HCT116 (cell line): ENCODE data around the gene PPP1R12C. TPM values are rescaled to one million over a fixed set of nuclear protein-coding genes. Genes with fewer than 3 reads are reported as not detected.

ENCODE experiments used
- ATAC-seq: fragments of 200-7000 bp; cut with Tn5 transposase; 2 replicates; pipeline ENCODE4 v1.9.1; 2020; ENCODE audit warnings: mild to moderate bottlenecking, moderate library complexity
- BruUV-seq: library from RNA; stranded (reverse); fragments of 400-500 nt; replicated peaks from 2 replicates; lab custom pipeline; 2021; lab: Mats Ljungman, UMichigan
- CTCF ChIA-PET: fragments of 300-600 bp; sonication (Branson Sonifier 250); formaldehyde crosslinking; loops from one replicate; lab custom pipeline; 2021; ENCODE audit warnings: antibody characterized with exemption; lab: Charles Lee
- POLR2A ChIA-PET: fragments of 300-600, 350-600 bp; sonication (Branson Sonifier 250); formaldehyde crosslinking; loops from one replicate; lab custom pipeline; 2021; ENCODE audit warnings: antibody characterized with exemption; lab: Charles Lee
- RAD21 ChIA-PET, 2 experiments: fragments of 300-600 bp; sonication (Branson Sonifier 250); formaldehyde crosslinking; loops; one replicate each; lab custom pipeline; 2023; ENCODE audit warnings: low total read pairs in 2 of 2; ENCODE audit not compliant: uncharacterized antibody in 2 of 2, unreplicated experiment in 2 of 2, low non-redundant PET in 1 of 2; lab: Charles Lee
- DNase-seq: peaks from one replicate; pipeline ENCODE4 v3.0.0-alpha.2; 2010; ENCODE audit warnings: low read depth, low spot score
- H2AFZ ChIP-seq: fragments of 200-600 bp; shearing (Covaris generic), sonication (generic); 2 replicates; pipeline ENCODE4 v1.6.1; 2017; ENCODE audit warnings: low read depth, mixed run types, mixed read lengths, antibody characterized with exemption, low read length; ENCODE audit not compliant: poor library complexity, severe bottlenecking
- H3K27ac ChIP-seq: 2 replicates; pipeline ENCODE4 v1.5.1; 2012; ENCODE audit warnings: low read depth, low read length
- H3K27me3 ChIP-seq: fragments of 200-600 bp; sonication (generic); 2 replicates; pipeline ENCODE4 v1.6.1; 2016; ENCODE audit warnings: mixed run types, low read length, mixed read lengths; ENCODE audit not compliant: insufficient read depth
- H3K36me3 ChIP-seq, 2 experiments: fragments of 200-500 bp in 1 of 2; fragments of 200-600 bp in 1 of 2; sonication (Bioruptor generic) in 1 of 2; sonication (generic) in 1 of 2; 2 replicates each; pipeline versions ENCODE4 v1.5.1 to v1.6.1; 2014 to 2016; ENCODE audit warnings: low read length in 2 of 2, inconsistent platforms in 1 of 2, mixed read lengths in 1 of 2, mixed run types in 1 of 2; ENCODE audit not compliant: insufficient read depth in 2 of 2, control insufficient read depth in 1 of 2
- H3K4me1 ChIP-seq, 2 experiments: fragments of 200-600 bp in 1 of 2; sonication (generic) in 1 of 2; 2 replicates each; pipeline versions ENCODE4 v1.5.1 to v1.6.1; 2012 to 2017; ENCODE audit warnings: low read length in 2 of 2, inconsistent platforms in 1 of 2, mild to moderate bottlenecking in 1 of 2, mixed read lengths in 1 of 2, mixed run types in 1 of 2, moderate library complexity in 1 of 2; ENCODE audit not compliant: insufficient read depth in 2 of 2, control insufficient read depth in 1 of 2
- H3K4me2 ChIP-seq: fragments of 200-600 bp; sonication (generic); 2 replicates; pipeline ENCODE4 v1.6.1; 2017; ENCODE audit warnings: mixed run types, low read length, mixed read lengths
- H3K4me3 ChIP-seq, 2 experiments: fragments of 200-600 bp in 1 of 2; sonication (generic) in 1 of 2; replicated peaks in 1 of 2; 2 replicates each; pipeline ENCODE4 v1.5.1; 2011 to 2016; ENCODE audit warnings: low read length in 2 of 2, control low read depth in 1 of 2, low read depth in 1 of 2, mild to moderate bottlenecking in 1 of 2, mixed read lengths in 1 of 2, mixed run types in 1 of 2
- H3K79me2 ChIP-seq: fragments of 200-600 bp; sonication (generic); 2 replicates; pipeline ENCODE4 v1.6.1; 2017; ENCODE audit warnings: mild to moderate bottlenecking, mixed run types, low read length, moderate library complexity, mixed read lengths; ENCODE audit not compliant: insufficient read depth
- H3K9ac ChIP-seq: fragments of 200-600 bp; sonication (generic); 2 replicates; pipeline ENCODE4 v1.6.1; 2016; ENCODE audit warnings: low read length, mixed read lengths
- H3K9me2 ChIP-seq: fragments of 200-600 bp; sonication (generic), shearing (Covaris generic); 2 replicates; pipeline ENCODE4 v1.6.1; 2017; ENCODE audit warnings: mixed run types, mild to moderate bottlenecking, moderate library complexity; ENCODE audit not compliant: insufficient read depth
- H3K9me3 ChIP-seq, 2 experiments: fragments of 200-500 bp in 1 of 2; fragments of 200-600 bp in 1 of 2; sonication (Bioruptor generic) in 1 of 2; sonication (generic) in 1 of 2; 2 replicates each; pipeline ENCODE4 v1.6.1; 2014 to 2017; ENCODE audit warnings: low read length in 2 of 2, mixed read lengths in 2 of 2, inconsistent platforms in 1 of 2, low read depth in 1 of 2, mild to moderate bottlenecking in 1 of 2, mixed run types in 1 of 2, moderate library complexity in 1 of 2; ENCODE audit not compliant: control insufficient read depth in 1 of 2, insufficient read depth in 1 of 2
- H4K20me1 ChIP-seq: fragments of 200-600 bp; sonication (generic), shearing (Covaris generic); 2 replicates; pipeline ENCODE4 v1.6.1; 2017; ENCODE audit warnings: mixed run types, mild to moderate bottlenecking, moderate library complexity; ENCODE audit not compliant: insufficient read depth
- EGR1 ChIP-seq: IDR thresholded peaks from 2 replicates; pipeline ENCODE4 v1.6.1; 2012; ENCODE audit warnings: low read depth
- ELF1 ChIP-seq: IDR thresholded peaks from 2 replicates; pipeline ENCODE4 v1.6.1; 2012; ENCODE audit warnings: low read depth, borderline replicate concordance
- EZH2phosphoT487 ChIP-seq: fragments of 200-600 bp; IDR thresholded peaks from 2 replicates; pipeline ENCODE4 v1.6.1; 2018; ENCODE audit warnings: antibody characterized with exemption, borderline replicate concordance
- FOSL1 ChIP-seq: IDR thresholded peaks from 2 replicates; pipeline ENCODE4 v1.6.1; 2012; ENCODE audit warnings: low read depth
- RAD21 ChIP-seq: IDR thresholded peaks from 2 replicates; pipeline ENCODE4 v1.6.1; 2012; ENCODE audit warnings: low read depth, mild to moderate bottlenecking
- SIN3A ChIP-seq: IDR thresholded peaks from 2 replicates; pipeline ENCODE4 v1.6.1; 2012; ENCODE audit warnings: low read depth
- SP1 ChIP-seq: IDR thresholded peaks from 2 replicates; pipeline ENCODE4 v1.6.1; 2012; ENCODE audit warnings: low read depth
- SRF ChIP-seq: IDR thresholded peaks from 2 replicates; pipeline ENCODE4 v1.6.1; 2012; ENCODE audit warnings: low read depth
- TCF7L2 ChIP-seq: IDR thresholded peaks from 2 replicates; pipeline ENCODE4 v1.7.0; 2011; ENCODE audit warnings: borderline replicate concordance, inconsistent platforms; ENCODE audit not compliant: insufficient read depth, insufficient read length; ENCODE audit errors: extremely low read depth
- intact Hi-C: fragments of 100-400 bp; cut with micrococcal nuclease; formaldehyde crosslinking; loops from 2 replicates; pipeline ENCODE4 v1.10.0; 2022
- total RNA-seq: library from RNA; stranded (reverse); gene quantifications from one replicate; pipeline ENCODE4 v1.2.1, GENCODE V29; 2021; ENCODE audit not compliant: unreplicated experiment
- TF ChIP-seq, protein P1 (sequence below): IDR thresholded peaks from 2 replicates; pipeline ENCODE4 v1.6.1; 2011; ENCODE audit warnings: mild to moderate bottlenecking, low read length, moderate library complexity; ENCODE audit not compliant: insufficient replicate concordance; ENCODE audit errors: extremely low read depth
- TF ChIP-seq, protein P2 (sequence below): IDR thresholded peaks from 2 replicates; pipeline ENCODE4 v1.6.1; 2012
- TF ChIP-seq, protein P3 (sequence below): IDR thresholded peaks from 2 replicates; pipeline ENCODE4 v1.6.1; 2012; ENCODE audit warnings: low read depth

Gene PPP1R12C
- total RNA-seq, 1 experiment from 2014 or later: 83.2 TPM

GRCh38 chr19:55131421-55131820 lies 14.0 kb upstream of the PPP1R12C start:
- peaks cover 0 to 10% of the 10 kb centered on the region in 2 experiments; a peak in 2 of 4 replicates for H3K36me3 ChIP-seq
- H3K4me3 ChIP-seq: no peak overlapping the region
- ChIA-PET POLR2A (no interaction called here), CTCF (no interaction called here), RAD21 (no interaction called here)
- DNase-seq (no peak), ATAC-seq (no peak)
- no peaks in the 10 kb centered on the region for H3K9me2 ChIP-seq
- TF ChIP-seq, protein P1, sequence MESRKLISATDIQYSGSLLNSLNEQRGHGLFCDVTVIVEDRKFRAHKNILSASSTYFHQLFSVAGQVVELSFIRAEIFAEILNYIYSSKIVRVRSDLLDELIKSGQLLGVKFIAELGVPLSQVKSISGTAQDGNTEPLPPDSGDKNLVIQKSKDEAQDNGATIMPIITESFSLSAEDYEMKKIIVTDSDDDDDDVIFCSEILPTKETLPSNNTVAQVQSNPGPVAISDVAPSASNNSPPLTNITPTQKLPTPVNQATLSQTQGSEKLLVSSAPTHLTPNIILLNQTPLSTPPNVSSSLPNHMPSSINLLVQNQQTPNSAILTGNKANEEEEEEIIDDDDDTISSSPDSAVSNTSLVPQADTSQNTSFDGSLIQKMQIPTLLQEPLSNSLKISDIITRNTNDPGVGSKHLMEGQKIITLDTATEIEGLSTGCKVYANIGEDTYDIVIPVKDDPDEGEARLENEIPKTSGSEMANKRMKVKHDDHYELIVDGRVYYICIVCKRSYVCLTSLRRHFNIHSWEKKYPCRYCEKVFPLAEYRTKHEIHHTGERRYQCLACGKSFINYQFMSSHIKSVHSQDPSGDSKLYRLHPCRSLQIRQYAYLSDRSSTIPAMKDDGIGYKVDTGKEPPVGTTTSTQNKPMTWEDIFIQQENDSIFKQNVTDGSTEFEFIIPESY: no peak
- TF ChIP-seq EGR1 (no peak), SP1 (no peak), SRF (no peak), TCF7L2 (no peak), RAD21 (no peak), EZH2phosphoT487 (no peak), FOSL1 (no peak), ELF1 (no peak), SIN3A (no peak)
- TF ChIP-seq, protein P2, sequence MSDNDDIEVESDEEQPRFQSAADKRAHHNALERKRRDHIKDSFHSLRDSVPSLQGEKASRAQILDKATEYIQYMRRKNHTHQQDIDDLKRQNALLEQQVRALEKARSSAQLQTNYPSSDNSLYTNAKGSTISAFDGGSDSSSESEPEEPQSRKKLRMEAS: no peak
- TF ChIP-seq, protein P3, sequence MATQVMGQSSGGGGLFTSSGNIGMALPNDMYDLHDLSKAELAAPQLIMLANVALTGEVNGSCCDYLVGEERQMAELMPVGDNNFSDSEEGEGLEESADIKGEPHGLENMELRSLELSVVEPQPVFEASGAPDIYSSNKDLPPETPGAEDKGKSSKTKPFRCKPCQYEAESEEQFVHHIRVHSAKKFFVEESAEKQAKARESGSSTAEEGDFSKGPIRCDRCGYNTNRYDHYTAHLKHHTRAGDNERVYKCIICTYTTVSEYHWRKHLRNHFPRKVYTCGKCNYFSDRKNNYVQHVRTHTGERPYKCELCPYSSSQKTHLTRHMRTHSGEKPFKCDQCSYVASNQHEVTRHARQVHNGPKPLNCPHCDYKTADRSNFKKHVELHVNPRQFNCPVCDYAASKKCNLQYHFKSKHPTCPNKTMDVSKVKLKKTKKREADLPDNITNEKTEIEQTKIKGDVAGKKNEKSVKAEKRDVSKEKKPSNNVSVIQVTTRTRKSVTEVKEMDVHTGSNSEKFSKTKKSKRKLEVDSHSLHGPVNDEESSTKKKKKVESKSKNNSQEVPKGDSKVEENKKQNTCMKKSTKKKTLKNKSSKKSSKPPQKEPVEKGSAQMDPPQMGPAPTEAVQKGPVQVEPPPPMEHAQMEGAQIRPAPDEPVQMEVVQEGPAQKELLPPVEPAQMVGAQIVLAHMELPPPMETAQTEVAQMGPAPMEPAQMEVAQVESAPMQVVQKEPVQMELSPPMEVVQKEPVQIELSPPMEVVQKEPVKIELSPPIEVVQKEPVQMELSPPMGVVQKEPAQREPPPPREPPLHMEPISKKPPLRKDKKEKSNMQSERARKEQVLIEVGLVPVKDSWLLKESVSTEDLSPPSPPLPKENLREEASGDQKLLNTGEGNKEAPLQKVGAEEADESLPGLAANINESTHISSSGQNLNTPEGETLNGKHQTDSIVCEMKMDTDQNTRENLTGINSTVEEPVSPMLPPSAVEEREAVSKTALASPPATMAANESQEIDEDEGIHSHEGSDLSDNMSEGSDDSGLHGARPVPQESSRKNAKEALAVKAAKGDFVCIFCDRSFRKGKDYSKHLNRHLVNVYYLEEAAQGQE: no peak
- BruUV-seq: no TSS peak
- no peak overlapping the region for H3K27ac ChIP-seq
- no peaks in the 10 kb centered on the region for H3K9me3 ChIP-seq
- no peak overlapping the region for H2AFZ ChIP-seq
- H4K20me1 ChIP-seq: no peaks in the 10 kb centered on the region
- 0 out of 4 replicates have a peak, but pooled peaks cover 0 to 3% of the 10 kb centered on the region in 2 experiments for H3K4me1 ChIP-seq
- H3K4me2 ChIP-seq: no peak overlapping the region
- H3K9ac ChIP-seq: no peak overlapping the region
- no peaks in the 10 kb centered on the region for H3K79me2 ChIP-seq
- intact Hi-C loops: no loop called here
- no peaks in the 10 kb centered on the region for H3K27me3 ChIP-seq
